SH-SY5Y (cell line): ENCODE results near the gene PDE5A.

Experiments used
- GATA2 ChIP-seq: IDR thresholded peaks from 2 replicates; pipeline ENCODE4 v1.6.1; 2011; ENCODE audit warnings: mild to moderate bottlenecking, low read depth, low read length
- GATA3 ChIP-seq: IDR thresholded peaks from 2 replicates; pipeline ENCODE4 v1.6.1; 2011; ENCODE audit warnings: low read depth, mild to moderate bottlenecking, low read length, moderate library complexity

GRCh38 chr4:119540249-119540648 lies 88.4 kb downstream of the PDE5A start:
- TF ChIP-seq GATA2 (no peak), GATA3 (no peak)
